MM.1S (cell line): Measurements from ENCODE around the gene CCT2.

Source experiments
- DNase-seq: peaks from one replicate; pipeline ENCODE4 v3.0.0-alpha.2; 2015
- H2AFZ ChIP-seq: fragments of 300-600 bp; sonication (generic); 2 replicates; pipeline ENCODE4 v1.6.0; 2016; ENCODE audit warnings: antibody characterized with exemption, low read length
- H3F3A ChIP-seq: fragments of 300-600 bp; sonication (generic); 2 replicates; pipeline ENCODE4 v1.6.1; 2016; ENCODE audit warnings: mild to moderate bottlenecking, antibody characterized with exemption, low read length, moderate library complexity, mixed read lengths; ENCODE audit not compliant: insufficient read depth
- H3K27ac ChIP-seq: fragments of 300-600 bp; sonication (generic); 2 replicates; pipeline ENCODE4 v1.5.1; 2016; ENCODE audit warnings: mild to moderate bottlenecking, low read length
- H3K27me3 ChIP-seq: fragments of 300-600 bp; sonication (generic); replicated peaks from 2 replicates; pipeline ENCODE4 v1.6.0; 2016; ENCODE audit warnings: low read length; ENCODE audit not compliant: insufficient read depth
- H3K36me3 ChIP-seq: fragments of 300-600 bp; sonication (generic); replicated peaks from 2 replicates; pipeline ENCODE4 v1.6.1; 2016; ENCODE audit warnings: mild to moderate bottlenecking, low read length, mixed read lengths; ENCODE audit not compliant: insufficient read depth
- H3K4me1 ChIP-seq: fragments of 300-600 bp; sonication (generic); 2 replicates; pipeline ENCODE4 v1.6.1; 2016; ENCODE audit warnings: low read length, mixed read lengths
- H3K4me2 ChIP-seq: fragments of 300-600 bp; sonication (generic); 2 replicates; pipeline ENCODE4 v1.6.0; 2016; ENCODE audit warnings: low read depth, low read length
- H3K4me3 ChIP-seq: fragments of 300-600 bp; sonication (generic); 2 replicates; pipeline ENCODE4 v1.5.1; 2016; ENCODE audit warnings: low read length, mixed read lengths
- H3K79me2 ChIP-seq: fragments of 300-600 bp; sonication (generic); 2 replicates; pipeline ENCODE4 v1.6.1; 2016; ENCODE audit warnings: mixed run types, low read length, mixed read lengths
- H3K9ac ChIP-seq: fragments of 300-600 bp; sonication (generic); 2 replicates; pipeline ENCODE4 v1.6.1; 2016; ENCODE audit warnings: low read length, mixed read lengths
- H3K9me2 ChIP-seq: fragments of 300-600 bp; sonication (generic); replicated peaks from 2 replicates; pipeline ENCODE4 v1.6.1; 2016; ENCODE audit warnings: mild to moderate bottlenecking, low read length, mixed read lengths; ENCODE audit not compliant: insufficient read depth
- H3K9me3 ChIP-seq: fragments of 300-600 bp; sonication (generic); replicated peaks from 2 replicates; pipeline ENCODE4 v1.6.1; 2016; ENCODE audit warnings: mild to moderate bottlenecking, low read length, mixed read lengths; ENCODE audit not compliant: insufficient read depth
- H4K20me1 ChIP-seq: fragments of 300-600 bp; sonication (generic); 2 replicates; pipeline ENCODE4 v1.6.1; 2016; ENCODE audit warnings: mild to moderate bottlenecking, low read length, moderate library complexity, mixed read lengths; ENCODE audit not compliant: insufficient read depth
- CTCF ChIP-seq: fragments of 300-600 bp; sonication (generic); IDR thresholded peaks from 2 replicates; pipeline ENCODE4 v1.5.1; 2016; ENCODE audit warnings: antibody characterized with exemption, low read length, mixed read lengths
- EZH2 ChIP-seq: fragments of 300-600 bp; sonication (generic); optimal IDR thresholded peaks from 2 replicates; pipeline ENCODE3; 2017; ENCODE audit warnings: low read depth, mild to moderate bottlenecking, antibody characterized with exemption, low read length, mixed read lengths
- EZH2phosphoT487 ChIP-seq: fragments of 300-600 bp; sonication (generic); IDR thresholded peaks from 2 replicates; pipeline ENCODE4 v1.6.1; 2018; ENCODE audit warnings: antibody characterized with exemption, low read length

The CCT2 gene

GRCh38 chr12:69595689-69596088 is 10.4 kb downstream of the CCT2 start:
- no peaks in the 10 kb centered on the region for H4K20me1 ChIP-seq
- no peak for TF ChIP-seq EZH2phosphoT487
- no peak for TF ChIP-seq CTCF
- no peak for TF ChIP-seq EZH2

GRCh38 chr12:69598174-69598753 is 13.0 kb downstream of the CCT2 start:
- Histone ChIP-seq H3K36me3 (peaks cover 46% of the 10 kb centered on the region), H3K79me2 (peaks cover 13% of the 10 kb centered on the region; the same call in 1 of the 2 replicates), H3K4me1 (no peaks in the 10 kb centered on the region), H3K27ac (no peak overlapping the region), H4K20me1 (no peaks in the 10 kb centered on the region), H3K9me2 (no peaks in the 10 kb centered on the region), H3K9me3 (no peaks in the 10 kb centered on the region), H3K27me3 (no peaks in the 10 kb centered on the region), H3K4me3 (no peak overlapping the region), H2AFZ (no peak overlapping the region), H3K4me2 (no peak overlapping the region), H3K9ac (no peak overlapping the region), H3F3A (no peaks in the 10 kb centered on the region)
- no peak for DNase-seq
- no peak for TF ChIP-seq EZH2phosphoT487
- no peak for TF ChIP-seq CTCF
- no peak for TF ChIP-seq EZH2

More at GRCh38 chr12:69595689-69596088, 10.4 kb downstream of the CCT2 start:
- Histone ChIP-seq H3K9me3 (no peaks in the 10 kb centered on the region), H3K27ac (no peak overlapping the region), H3K27me3 (no peaks in the 10 kb centered on the region), H3K36me3 (peaks cover 48% of the 10 kb centered on the region), H3K4me1 (no peaks in the 10 kb centered on the region), H3K9ac (no peak overlapping the region), H3K9me2 (no peaks in the 10 kb centered on the region), H3F3A (no peaks in the 10 kb centered on the region), H3K79me2 (peaks cover 13% of the 10 kb centered on the region; the same call in 1 of the 2 replicates), H3K4me3 (no peak overlapping the region), H3K4me2 (no peak overlapping the region), H2AFZ (no peak overlapping the region)
- no peak for DNase-seq

DNA sequence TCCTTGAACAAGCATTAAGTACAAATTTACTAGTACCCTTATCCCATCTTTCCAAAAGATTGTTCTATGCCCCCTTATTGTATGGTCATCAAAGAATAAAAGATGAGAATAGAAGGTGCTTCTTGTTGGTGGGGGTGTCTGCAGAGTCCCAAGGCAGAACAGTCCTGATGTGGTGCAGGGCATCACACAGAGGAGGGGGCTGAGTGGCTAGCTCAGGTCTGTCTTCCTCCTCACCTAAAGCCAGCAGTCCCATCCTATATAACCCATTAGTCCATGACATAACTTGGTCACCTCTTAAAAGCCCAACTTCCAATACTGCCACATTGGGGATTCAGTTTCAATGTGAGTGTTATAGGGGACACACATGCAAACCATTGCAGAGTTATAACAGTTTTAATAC is 15.5 kb downstream of the CCT2 start:
- H3F3A ChIP-seq = no peaks in the 10 kb centered on the region
- H4K20me1 ChIP-seq = no peaks in the 10 kb centered on the region
- no peaks in the 10 kb centered on the region for H3K4me1 ChIP-seq
- no peak overlapping the region for H3K4me2 ChIP-seq
- no peaks in the 10 kb centered on the region for H3K9me3 ChIP-seq
- no peaks in the 10 kb centered on the region for H3K27me3 ChIP-seq
- no peak overlapping the region for H3K27ac ChIP-seq
- no peak overlapping the region for H3K9ac ChIP-seq
- TF ChIP-seq CTCF (no peak), EZH2 (no peak), EZH2phosphoT487 (no peak)
- no peak for DNase-seq
- H3K79me2 ChIP-seq = no peaks in the 10 kb centered on the region
- H2AFZ ChIP-seq = no peak overlapping the region
- H3K36me3 ChIP-seq = peaks cover 36% of the 10 kb centered on the region
- H3K4me3 ChIP-seq = no peak overlapping the region
- H3K9me2 ChIP-seq = no peaks in the 10 kb centered on the region
